ENCODE data around the gene SERAC1. TPM values are rescaled to one million over a fixed set of nuclear protein-coding genes. Genes with fewer than 3 reads are reported as not detected.

Gene SERAC1
- total and polyA plus RNA-seq, 8 donors = 6.3 to 14.3 (median 8.1) TPM

GRCh38 chr6:158207422-158207788, 39.3 kb upstream of the SERAC1 start:
- Histone ChIP-seq H3K4me1 (peaks cover 0 to 3% (median 0%) of the 10 kb centered on the region in 3 donors), H3K27me3 (no peaks in the 10 kb centered on the region), H3K4me3 (no peak overlapping the region), H3K27ac (no peak overlapping the region), H3K36me3 (no peaks in the 10 kb centered on the region), H3K9me3 (no peaks in the 10 kb centered on the region)
- no peak for TF ChIP-seq CTCF (IDR thresholded peaks at IDR 0.05)
- intact Hi-C loops (cut with DNase I) = no loop called here
- ATAC-seq (no peak), FAIRE-seq (no peak), DNase-seq (no peak)
- 72 to 74% methylated on average over 3 of the region's 3 CpGs for WGBS, 2 donors

DNA sequence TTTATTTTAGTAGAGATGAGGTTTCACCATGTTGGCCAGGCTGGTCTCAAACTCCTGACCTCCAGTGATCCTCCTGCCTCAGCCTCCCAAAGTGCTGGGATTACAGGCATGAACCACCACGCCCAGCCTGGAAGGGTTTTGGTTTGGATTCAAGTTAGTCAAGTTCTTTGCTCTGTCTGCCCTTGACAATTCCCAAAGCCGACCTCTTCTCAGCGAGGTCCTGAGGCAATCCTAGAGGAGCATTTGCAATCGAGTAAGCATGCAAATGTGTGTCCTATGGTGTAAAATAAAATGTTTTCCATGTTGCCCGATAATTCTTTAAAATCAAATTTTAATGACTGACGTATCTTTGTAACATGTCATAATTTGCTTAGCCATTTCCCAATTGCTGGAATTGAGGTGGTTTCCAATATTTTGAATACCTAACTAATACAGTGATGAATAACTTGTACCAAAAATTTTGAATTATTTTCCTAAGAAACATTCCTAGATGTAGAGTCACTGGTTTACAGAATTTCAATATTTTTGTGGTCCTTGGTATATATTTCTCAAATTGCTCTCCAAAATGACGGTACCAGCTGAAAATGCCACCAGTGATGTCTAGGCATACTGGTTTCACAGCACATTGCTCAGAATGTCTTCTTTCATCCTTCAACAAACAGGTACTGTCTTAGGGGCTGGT, 38.8 kb upstream of the SERAC1 start:
- Histone ChIP-seq H3K27ac (no peak overlapping the region), H3K9me3 (no peaks in the 10 kb centered on the region), H3K4me1 (peaks cover 0 to 3% (median 0%) of the 10 kb centered on the region in 3 donors), H3K27me3 (no peaks in the 10 kb centered on the region), H3K36me3 (no peaks in the 10 kb centered on the region), H3K4me3 (no peak overlapping the region)
- intact Hi-C loops (cut with DNase I) = no loop called here
- no peak for DNase-seq
- no peak for FAIRE-seq
- no peak for TF ChIP-seq CTCF (IDR thresholded peaks at IDR 0.05)
- WGBS, 2 donors = 79 to 87% methylated on average over 7 of the region's 7 CpGs
- ATAC-seq = no peak

- no peaks in the 10 kb centered on the region for H3K27me3 ChIP-seq
- H3K4me3 ChIP-seq = no peak overlapping the region
- TF ChIP-seq CTCF (IDR thresholded peaks at IDR 0.05) = peak; percentile 37 to 54 (median 45)
- no peaks in the 10 kb centered on the region for H3K9me3 ChIP-seq
- FAIRE-seq (no peak), ATAC-seq (peak; percentile 83 to 98 (median 94)), DNase-seq (peak in 4 of 6 donors; percentile 45 to 53 (median 52))
- intact Hi-C loops (cut with DNase I) = no loop called here
- no peak overlapping the region for H3K27ac ChIP-seq
- peaks cover 0 to 3% (median 0%) of the 10 kb centered on the region in 3 donors for H3K4me1 ChIP-seq
- 36 to 38% methylated on average over 13 of the region's 13 CpGs for WGBS, 2 donors
- H3K36me3 ChIP-seq = no peaks in the 10 kb centered on the region
Observed at GRCh38 chr6:158205169-158205944, 37.3 kb upstream of the SERAC1 start.

DNA sequence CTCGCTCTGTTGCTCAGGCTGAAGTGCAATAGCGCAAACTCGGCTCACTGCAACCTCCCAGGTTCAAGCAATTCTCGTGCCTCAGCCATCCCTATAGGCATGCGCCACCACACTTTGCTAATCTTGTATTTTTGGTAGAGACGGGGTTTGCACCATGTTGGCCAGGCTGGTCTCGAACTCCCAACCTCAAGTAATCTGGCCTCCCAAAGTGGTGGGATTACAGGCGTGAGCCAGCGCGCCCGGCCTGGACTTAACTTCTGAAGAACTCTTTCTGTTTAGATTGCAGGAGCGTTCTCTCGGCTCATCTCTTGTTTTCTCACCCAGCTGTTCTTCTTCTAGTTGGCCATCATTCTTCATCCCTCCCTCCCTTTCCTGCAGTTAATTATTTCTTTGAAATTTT, 30.4 kb upstream of the SERAC1 start:
- H3K9me3 ChIP-seq = no peaks in the 10 kb centered on the region
- H3K27ac ChIP-seq = no peak overlapping the region
- H3K27me3 ChIP-seq = no peaks in the 10 kb centered on the region
- no peak overlapping the region for H3K4me3 ChIP-seq
- no peak for FAIRE-seq
- 95 to 97% methylated on average over 13 of the region's 13 CpGs for WGBS, 2 donors
- intact Hi-C loops (cut with DNase I) = no loop called here
- H3K4me1 ChIP-seq = peaks cover 12 to 23% (median 16%) of the 10 kb centered on the region in 3 donors
- no peak for DNase-seq
- no peak for ATAC-seq
- no peak for TF ChIP-seq CTCF (IDR thresholded peaks at IDR 0.05)
- H3K36me3 ChIP-seq = no peaks in the 10 kb centered on the region
